ENCODE measurements around the gene MYH16. TPM values are rescaled to one million over a fixed set of nuclear protein-coding genes. Genes with fewer than 3 reads are reported as not detected.
"Not testable (repeated sequence)": the region's sequence is repeated elsewhere in the genome, so short reads cannot be mapped to it uniquely, and the experiment has no call there.

Gene MYH16
- total RNA-seq, result not detected

GRCh38 chr7:99272476-99273045 is at the start of gene MYH16:
MYH16 (plus strand) TSS chr7:99272839.
- intact Hi-C loops (cut with DNase I), result no loop called here
- no peak for DNase-seq (ENCODE audit: extremely low spot score in 2 of 2)
- no peaks in the 10 kb centered on the region for H3K36me3 ChIP-seq
- no peaks in the 10 kb centered on the region for H3K27me3 ChIP-seq
- TF ChIP-seq CTCF (IDR thresholded peaks at IDR 0.05) (no peak), POLR2A (IDR thresholded peaks at IDR 0.05) (no peak), POLR2AphosphoS5 (IDR thresholded peaks at IDR 0.05; ENCODE audit: insufficient read depth in 1 of 2, low read depth in 1 of 2) (no peak)
- no peaks in the 10 kb centered on the region for H3K9me3 ChIP-seq
- H3K4me3 ChIP-seq, result no peak within 1 kb of the TSS
- no peaks in the 10 kb centered on the region for H3K4me1 ChIP-seq
- no peak within 1 kb of the TSS for H3K27ac ChIP-seq

- H3K27me3 ChIP-seq; H3K4me3 ChIP-seq; H3K27ac ChIP-seq; H3K9me3 ChIP-seq; DNase-seq (ENCODE audit: extremely low spot score in 2 of 2); intact Hi-C loops (cut with DNase I); H3K4me1 ChIP-seq; H3K36me3 ChIP-seq: not testable (repeated sequence)
Measured at GRCh38 chr7:99224263-99224898, 48.3 kb upstream of the MYH16 start.

- TF ChIP-seq CTCF (IDR thresholded peaks at IDR 0.05), result no peak
- TF ChIP-seq POLR2A (IDR thresholded peaks at IDR 0.05), result no peak
- TF ChIP-seq POLR2AphosphoS5 (IDR thresholded peaks at IDR 0.05; ENCODE audit: insufficient read depth in 1 of 2, low read depth in 1 of 2), result no peak
- intact Hi-C loops (cut with DNase I), result no loop called here
- H3K4me1 ChIP-seq, result peaks cover 3% of the 10 kb centered on the region
- no peaks in the 10 kb centered on the region for H3K9me3 ChIP-seq
- no peak overlapping the region for H3K27ac ChIP-seq
- H3K27me3 ChIP-seq, result no peaks in the 10 kb centered on the region
- DNase-seq (ENCODE audit: extremely low spot score in 2 of 2), result no peak
- H3K36me3 ChIP-seq, result no peaks in the 10 kb centered on the region
- no peak overlapping the region for H3K4me3 ChIP-seq
Measured at GRCh38 chr7:99224899-99225265, 47.8 kb upstream of the MYH16 start.

GRCh38 chr7:99229234-99229633 is 43.4 kb upstream of the MYH16 start:
- no peak for DNase-seq (ENCODE audit: extremely low spot score in 2 of 2)
- H3K36me3 ChIP-seq, result no peaks in the 10 kb centered on the region
- H3K9me3 ChIP-seq, result no peaks in the 10 kb centered on the region
- no peaks in the 10 kb centered on the region for H3K27me3 ChIP-seq
- H3K4me1 ChIP-seq, result peaks cover under 1% of the 10 kb centered on the region
- no peak for TF ChIP-seq POLR2A (IDR thresholded peaks at IDR 0.05)
- TF ChIP-seq CTCF (IDR thresholded peaks at IDR 0.05), result no peak
- no peak for TF ChIP-seq POLR2AphosphoS5 (IDR thresholded peaks at IDR 0.05; ENCODE audit: insufficient read depth in 1 of 2, low read depth in 1 of 2)
- intact Hi-C loops (cut with DNase I), result no loop called here
- no peak overlapping the region for H3K4me3 ChIP-seq
- H3K27ac ChIP-seq, result no peak overlapping the region

- H3K27ac ChIP-seq, result no peak overlapping the region
- H3K9me3 ChIP-seq, result no peaks in the 10 kb centered on the region
- no peak for TF ChIP-seq POLR2A (IDR thresholded peaks at IDR 0.05)
- H3K4me3 ChIP-seq, result no peak overlapping the region
- no peaks in the 10 kb centered on the region for H3K36me3 ChIP-seq
- H3K4me1 ChIP-seq, result no peaks in the 10 kb centered on the region
- intact Hi-C loops (cut with DNase I), result no loop called here
- no peaks in the 10 kb centered on the region for H3K27me3 ChIP-seq
- no peak for DNase-seq (ENCODE audit: extremely low spot score in 2 of 2)
Measured at GRCh38 chr7:99232082-99232770, 40.4 kb upstream of the MYH16 start.

GRCh38 chr7:99232955-99233354 is 39.7 kb upstream of the MYH16 start:
- H3K9me3 ChIP-seq; H3K27ac ChIP-seq; H3K27me3 ChIP-seq; H3K4me3 ChIP-seq; H3K36me3 ChIP-seq; H3K4me1 ChIP-seq; intact Hi-C loops (cut with DNase I); DNase-seq (ENCODE audit: extremely low spot score in 2 of 2): not testable (repeated sequence)

All from vagina (tissue), 2 donors.